Measurements from ENCODE around the gene NR2F1-AS1.
"Not testable (repeated sequence)": the region's sequence is repeated elsewhere in the genome, so short reads cannot be mapped to it uniquely, and the experiment has no call there.

Gene NR2F1-AS1

GRCh38 chr5:93575461-93576414 lies 5.3 kb downstream of the NR2F1-AS1 start:
- no peak for DNase-seq

- DNase-seq = no peak
Observed at GRCh38 chr5:93574491-93575305, 6.3 kb downstream of the NR2F1-AS1 start.

- no peak for DNase-seq
Observed at GRCh38 chr5:93573354-93574351, 7.4 kb downstream of the NR2F1-AS1 start.

- no peak for DNase-seq
Observed at GRCh38 chr5:93572608-93573353, 8.2 kb downstream of the NR2F1-AS1 start.

DNA sequence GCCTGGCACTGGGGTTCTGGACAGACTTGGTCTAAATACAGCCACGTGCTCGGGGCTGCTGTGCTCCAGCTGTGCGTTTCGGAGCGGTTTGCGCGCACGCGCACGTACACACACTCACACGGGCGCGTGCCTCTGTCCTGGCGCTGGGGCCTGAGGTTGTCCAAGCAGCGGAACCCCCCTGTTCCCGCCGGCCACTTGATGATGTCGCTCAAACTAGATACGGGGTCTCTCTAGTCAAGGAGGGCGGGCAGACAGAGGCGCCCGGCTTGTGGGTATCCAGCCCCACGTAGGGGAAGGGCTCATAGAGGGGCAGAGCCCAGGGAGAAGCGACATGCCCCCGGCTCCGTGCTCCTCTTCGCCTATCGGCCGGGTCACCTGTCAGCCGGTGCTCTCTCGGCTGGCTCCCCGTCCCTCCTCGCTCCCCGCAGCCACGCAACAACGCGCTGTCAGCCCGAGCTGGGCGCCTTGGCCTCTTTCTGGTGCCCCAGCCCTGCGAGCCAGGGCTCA lies 8.9 kb downstream of the NR2F1-AS1 start:
- DNase-seq = no peak

GRCh38 chr5:93571114-93571949 lies 9.7 kb downstream of the NR2F1-AS1 start:
- DNase-seq = no peak

DNA sequence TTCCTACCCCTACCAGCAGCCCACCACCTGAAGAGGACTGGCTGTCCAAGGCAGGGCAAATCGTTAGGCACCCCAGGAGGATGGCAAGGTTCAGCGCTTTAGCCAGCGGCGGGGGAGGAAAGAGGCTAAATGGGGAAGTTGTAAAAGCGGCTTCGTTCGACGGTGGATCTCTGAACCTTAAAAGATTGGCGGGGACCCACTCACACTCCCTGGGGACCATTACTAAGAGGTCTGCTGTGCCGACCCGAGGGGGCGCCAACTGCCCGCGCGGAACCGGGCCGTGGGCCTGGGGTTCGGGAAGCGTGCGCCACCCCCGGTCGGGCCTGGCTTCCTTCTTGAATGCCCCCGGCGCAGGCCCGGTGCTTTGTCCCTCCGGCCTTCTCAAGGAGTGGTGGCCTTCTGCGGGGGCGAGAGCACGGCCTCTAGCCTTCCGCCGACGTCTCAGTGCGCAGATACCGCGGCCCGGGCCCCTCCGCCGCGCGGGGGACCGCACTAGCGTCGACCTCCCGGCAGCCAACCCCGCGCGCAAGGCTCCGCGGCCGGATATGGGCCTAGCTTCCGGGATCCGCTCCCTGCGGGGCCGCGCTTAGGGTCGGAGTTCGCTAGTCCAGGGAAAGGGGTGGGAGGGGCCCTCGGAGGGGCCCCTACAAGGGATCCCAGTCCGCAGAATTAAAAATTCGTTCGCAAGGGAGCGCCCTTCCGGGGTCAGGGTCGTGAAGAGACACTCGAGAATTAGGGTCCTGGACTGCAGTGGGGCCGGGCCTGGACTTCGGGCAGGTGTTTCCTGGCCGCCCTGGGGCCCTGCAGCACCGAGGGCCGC lies 10.5 kb downstream of the NR2F1-AS1 start:
- no peak for DNase-seq

DNA sequence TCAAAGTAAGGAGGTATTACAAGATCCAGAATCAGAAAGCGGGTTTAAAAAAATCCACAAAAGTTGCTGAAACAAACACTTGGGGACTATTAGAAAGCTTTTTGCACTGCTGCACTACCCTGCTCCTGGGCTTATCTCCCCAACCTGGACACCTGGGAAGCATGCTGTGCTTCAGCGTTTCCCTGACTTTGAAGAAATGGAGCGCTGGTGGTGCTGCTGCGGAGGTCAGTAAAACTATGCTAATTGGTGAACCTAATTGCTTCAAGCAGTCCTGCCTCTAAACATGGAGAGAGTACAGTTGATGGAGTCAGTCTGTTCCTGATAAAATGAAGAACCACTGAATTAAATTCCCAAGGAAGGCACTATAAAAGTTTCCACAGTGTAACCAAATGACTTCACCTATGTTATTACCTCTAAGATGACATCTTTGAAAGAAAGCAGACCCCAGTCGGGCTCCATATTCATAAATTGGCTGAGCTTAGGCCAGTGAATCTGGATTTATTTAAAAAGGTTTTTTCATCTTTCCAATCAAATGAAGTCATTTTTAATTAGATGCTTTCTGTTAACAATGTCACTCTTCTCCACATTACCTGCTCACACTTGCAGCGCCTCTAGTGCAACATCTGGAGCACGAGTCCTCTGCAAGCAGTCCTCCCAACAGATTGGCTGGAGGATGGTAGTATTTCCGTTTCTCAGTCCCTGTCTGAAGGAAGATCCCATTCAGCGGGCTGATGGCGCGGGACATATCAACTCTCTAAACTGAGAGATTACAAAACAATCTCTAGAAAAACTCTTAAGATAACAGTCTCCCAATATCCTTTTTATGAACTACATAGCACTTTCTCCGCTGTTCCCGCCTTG lies 11.5 kb downstream of the NR2F1-AS1 start:
- no peak for DNase-seq

DNA sequence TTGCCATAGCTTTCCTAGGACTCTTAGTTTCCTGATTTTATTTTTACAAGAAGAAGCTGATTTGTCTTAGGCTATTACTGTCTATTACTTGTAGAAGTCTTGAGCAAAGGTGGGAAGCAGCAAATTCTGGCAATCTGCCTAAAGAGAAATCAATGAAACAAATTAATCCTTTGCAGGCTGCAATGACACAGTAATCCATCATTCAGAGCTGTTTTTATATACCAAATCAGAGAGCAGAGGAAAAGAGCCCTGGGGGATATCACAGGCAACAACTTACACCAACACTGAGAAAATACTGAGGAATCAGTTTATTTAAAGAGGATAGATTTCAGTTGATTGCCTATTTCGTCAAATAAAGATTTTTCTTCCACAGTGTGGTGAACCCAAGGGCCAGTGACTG lies 13.6 kb downstream of the NR2F1-AS1 start:
- no peak for DNase-seq

- no peak for DNase-seq
Observed at GRCh38 chr5:93566091-93566490, 14.9 kb downstream of the NR2F1-AS1 start.

DNA sequence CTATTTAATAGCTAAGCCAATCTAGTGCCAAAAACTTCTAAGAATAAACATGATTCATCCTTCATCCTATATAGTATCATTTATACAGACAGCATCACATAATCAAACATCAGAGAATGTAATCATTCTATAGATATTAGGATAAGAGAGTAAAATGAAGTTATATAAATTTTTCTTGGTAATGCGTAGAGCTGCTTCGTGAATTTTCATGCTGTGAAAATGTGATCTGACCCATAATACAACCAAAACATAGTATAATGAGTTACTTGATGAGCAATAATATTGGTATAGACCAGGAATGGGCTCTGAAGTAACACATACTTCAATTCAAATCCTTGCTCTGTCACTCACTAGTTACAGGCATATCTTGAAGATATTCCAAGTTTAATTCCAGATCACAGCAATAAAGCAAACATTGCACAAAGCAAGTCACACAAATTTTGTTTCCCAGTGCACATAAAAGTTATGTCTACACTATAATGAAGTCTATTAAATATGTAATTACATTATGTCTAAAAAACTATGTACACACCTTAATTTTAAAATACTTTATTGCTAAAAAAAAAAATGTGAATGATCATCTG lies 23.9 kb downstream of the NR2F1-AS1 start:
- DNase-seq = no peak

- DNase-seq = not testable (repeated sequence)
Observed at GRCh38 chr5:93549594-93549993, 31.4 kb downstream of the NR2F1-AS1 start.

DNA sequence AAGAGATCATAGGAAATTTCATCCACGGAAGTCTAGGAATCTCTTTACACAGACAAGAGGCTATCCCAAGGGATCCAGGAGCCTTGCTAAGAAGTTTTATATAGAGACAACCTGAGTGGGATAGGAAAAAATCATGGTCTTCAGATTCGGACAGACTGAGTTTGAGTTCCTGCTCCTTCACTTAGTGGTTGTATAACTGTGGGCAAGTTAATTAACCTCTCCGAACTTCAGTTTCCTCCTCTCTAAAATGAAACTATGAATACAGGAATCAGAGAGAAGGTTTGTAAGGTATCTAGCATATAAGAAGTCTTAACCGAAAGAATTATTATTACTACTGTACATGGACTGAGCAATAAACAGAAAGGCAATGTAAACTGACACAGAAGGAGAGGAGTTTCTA lies 35.1 kb downstream of the NR2F1-AS1 start:
- no peak for DNase-seq

GRCh38 chr5:93532370-93532769 lies 48.6 kb downstream of the NR2F1-AS1 start:
- DNase-seq = no peak

- not testable (repeated sequence) for DNase-seq
Observed at GRCh38 chr5:93521815-93522214, 59.2 kb downstream of the NR2F1-AS1 start.

DNA sequence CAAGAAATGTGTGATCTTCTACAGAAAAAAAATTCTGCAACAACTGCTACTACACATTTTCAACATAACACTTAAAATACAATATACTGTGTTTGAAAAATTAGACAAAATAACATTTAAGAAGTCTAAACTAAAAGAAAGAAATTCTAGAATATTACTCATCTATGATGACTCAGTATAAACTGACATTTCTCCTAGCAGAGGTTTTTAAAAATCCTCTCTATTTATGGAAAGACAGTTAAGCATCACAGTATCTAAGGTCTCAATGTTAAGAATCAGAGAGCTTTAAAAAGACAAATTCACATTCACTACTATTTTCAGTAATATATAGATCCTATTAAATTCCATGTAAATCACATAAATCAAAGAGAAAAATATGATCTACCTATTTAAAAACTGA lies 61.3 kb downstream of the NR2F1-AS1 start:
- no peak for DNase-seq

GRCh38 chr5:93517828-93518227 lies 63.2 kb downstream of the NR2F1-AS1 start:
- DNase-seq = no peak

GRCh38 chr5:93513298-93513697 lies 67.7 kb downstream of the NR2F1-AS1 start:
- DNase-seq = no peak
